GM19193 (cell line): ENCODE measurements around the gene C17orf114.

Experiments used
- POLR2A ChIP-seq: IDR thresholded peaks from 4 replicates; pipeline ENCODE4 v1.6.1; 2011; ENCODE audit not compliant: insufficient read depth, insufficient read length; ENCODE audit errors: extremely low read depth

The C17orf114 gene

GRCh38 chr17:4806777-4807604 lies 4.9 kb upstream of the C17orf114 start, which contains the start of gene PLD2:
Gene PLD2, plus strand, starts transcription at chr17:4807152. Its CDS starts 621 bp downstream, at chr17:4807773.
- TF ChIP-seq POLR2A = peak; percentile 69

GRCh38 chr17:4806456-4806776 lies 4.3 kb upstream of the C17orf114 start:
- TF ChIP-seq POLR2A = no peak

DNA sequence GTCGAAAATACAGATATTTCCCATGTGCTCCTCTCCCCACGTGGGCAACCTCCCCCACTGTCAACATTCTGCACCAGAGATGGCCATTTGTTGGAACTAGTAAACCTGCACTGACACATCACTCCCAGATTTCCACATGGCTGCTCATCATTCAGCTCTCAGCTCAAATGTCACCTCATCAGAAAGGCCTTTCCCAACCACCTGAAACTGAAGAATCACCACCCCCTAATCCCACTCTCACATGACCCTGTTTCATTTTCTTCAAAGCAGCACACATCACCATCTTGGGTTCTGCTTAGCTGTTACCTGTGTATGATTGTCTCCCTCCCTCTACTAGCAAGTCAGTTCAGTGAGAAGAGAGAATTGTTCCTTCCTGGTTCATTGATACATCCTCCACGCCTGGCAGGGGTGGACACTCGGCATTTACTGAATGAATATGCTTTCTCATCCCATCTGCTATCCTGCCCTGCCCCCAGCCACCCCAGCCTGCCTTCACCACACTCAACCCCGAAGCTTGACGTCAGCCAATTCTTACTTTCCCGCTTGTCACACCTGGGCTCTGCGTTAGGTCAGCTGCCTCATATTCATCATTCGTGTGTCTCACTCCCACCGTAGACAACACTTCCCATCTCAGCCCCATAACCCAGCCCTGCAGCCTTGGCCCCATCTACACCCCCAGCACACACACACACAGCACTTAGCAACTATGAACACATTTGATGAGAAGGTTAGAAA lies 1.5 kb downstream of the C17orf114 start:
- TF ChIP-seq POLR2A = no peak

- TF ChIP-seq POLR2A = no peak
These were observed 5.6 kb downstream of the C17orf114 start for GRCh38 chr17:4796552-4796920.

GRCh38 chr17:4795168-4795567 lies 7.0 kb downstream of the C17orf114 start:
- TF ChIP-seq POLR2A = no peak

GRCh38 chr17:4790705-4791088 lies 11.4 kb downstream of the C17orf114 start:
- TF ChIP-seq POLR2A = no peak

- peak; percentile 71 for TF ChIP-seq POLR2A
These were observed 12.0 kb downstream of the C17orf114 start for GRCh38 chr17:4789951-4790704.

DNA sequence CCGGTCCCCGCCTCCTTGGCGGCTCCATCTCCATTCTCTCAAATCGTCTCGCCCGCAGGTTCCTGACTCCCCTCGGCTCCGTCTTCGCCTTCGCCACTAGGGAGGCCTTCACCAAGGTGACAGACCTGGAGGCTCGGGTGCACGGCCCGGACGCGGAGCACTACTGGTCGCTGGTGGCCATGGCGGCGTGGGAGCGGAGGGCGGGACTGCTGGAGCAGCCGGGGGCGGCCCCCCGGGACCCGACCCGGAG lies 12.5 kb downstream of the C17orf114 start:
- TF ChIP-seq POLR2A = no peak

DNA sequence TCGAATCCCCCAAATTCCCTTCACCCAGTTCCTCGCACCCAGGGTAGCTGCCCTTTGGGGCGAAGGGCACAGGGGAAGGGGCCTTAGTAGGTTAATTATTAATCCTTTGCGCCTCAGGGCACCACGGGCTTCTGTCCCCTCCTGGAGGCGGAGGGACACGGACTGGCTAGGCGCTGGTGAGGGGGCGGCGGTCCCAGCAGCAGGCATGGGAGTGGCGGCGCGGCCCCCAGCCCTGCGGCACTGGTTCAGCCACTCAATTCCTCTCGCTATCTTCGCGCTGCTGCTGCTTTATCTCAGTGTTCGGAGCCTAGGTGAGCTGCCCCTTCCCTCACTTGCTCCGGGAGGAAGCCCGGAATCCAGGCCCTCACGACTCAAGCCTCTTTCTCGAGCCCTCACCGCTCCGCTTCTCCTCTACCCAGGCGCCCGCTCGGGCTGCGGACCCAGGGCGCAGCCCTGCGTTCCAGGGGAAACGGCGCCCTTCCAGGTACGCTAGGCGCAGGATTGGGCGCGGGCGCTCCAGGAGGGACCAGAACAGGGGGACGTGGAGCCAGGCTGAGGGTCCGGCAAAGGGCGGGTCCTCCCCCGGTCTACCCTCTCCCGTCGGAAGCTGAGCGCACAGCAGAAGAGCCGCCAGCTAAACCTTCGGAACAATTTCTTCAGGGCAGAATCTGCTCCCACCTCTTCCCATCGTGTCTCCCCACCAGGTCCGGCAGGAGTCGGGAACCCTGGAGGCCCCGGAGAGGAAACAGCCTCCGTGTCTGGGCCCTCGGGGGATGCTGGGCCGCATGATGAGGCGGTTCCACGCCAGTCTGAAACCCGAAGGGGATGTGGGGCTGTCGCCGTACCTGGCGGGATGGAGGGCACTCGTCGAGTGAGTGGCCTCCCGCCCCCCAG lies 13.1 kb downstream of the C17orf114 start, which contains the start of gene GLTPD2:
TSS of gene GLTPD2 (plus strand) at position 158 of the 894 bp plus-strand sequence. CDS start at position 206, 48 bp downstream.
- no peak for TF ChIP-seq POLR2A

DNA sequence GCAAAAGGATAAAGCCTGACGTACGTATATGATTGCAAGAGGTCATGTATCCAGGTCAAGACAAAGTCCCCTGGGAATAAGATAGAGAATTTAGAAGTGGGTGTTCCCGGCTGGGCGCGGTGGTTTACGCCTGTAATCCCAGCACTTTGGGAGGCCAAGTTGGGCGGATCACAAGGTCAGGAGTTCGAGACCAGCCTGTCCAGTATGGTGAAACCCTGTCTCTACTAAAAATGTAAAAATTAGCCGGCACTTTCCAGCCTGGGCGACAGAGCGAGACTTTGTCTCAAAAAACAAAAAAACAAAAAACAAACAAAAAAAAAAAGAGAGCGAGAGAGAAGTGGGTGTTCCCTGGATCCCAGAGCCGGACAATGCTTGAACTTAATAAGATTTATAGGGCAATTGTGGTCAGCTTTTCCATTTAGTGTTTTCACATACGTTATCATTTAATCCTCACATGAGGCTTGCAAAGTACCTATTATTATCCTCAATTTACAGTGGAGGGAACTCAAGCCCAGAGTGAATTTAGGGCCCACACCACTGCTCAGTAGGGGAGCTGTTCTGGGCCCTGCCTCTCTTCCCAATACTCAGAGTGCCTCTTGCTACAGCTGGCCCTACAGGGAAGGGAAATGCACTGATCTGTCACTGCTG lies 13.8 kb downstream of the C17orf114 start:
- TF ChIP-seq POLR2A = no peak

DNA sequence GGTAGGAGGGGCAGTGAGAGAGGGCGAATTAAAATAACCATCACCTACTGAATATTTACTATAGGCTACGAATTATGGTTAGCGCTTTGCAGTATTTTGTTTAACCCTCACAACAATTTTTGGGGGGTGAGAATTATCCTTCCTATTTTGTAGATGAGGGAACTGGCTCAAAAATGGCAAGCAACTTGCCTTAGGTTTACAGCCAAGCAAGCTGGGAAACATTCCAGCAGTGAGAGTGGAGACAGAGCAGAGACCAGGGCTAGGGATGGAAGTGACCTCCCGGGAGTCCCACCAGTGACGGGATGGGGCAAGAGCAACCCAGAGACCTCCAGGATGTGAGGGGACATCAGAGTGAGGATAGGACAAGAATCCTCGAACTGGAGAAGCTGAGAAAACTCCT lies 15.6 kb downstream of the C17orf114 start:
- TF ChIP-seq POLR2A = no peak

GRCh38 chr17:4786106-4786511 lies 16.0 kb downstream of the C17orf114 start, which contains the start of gene VMO1:
Gene VMO1, minus strand, starts transcription at chr17:4786364. Its CDS starts 12 bp downstream, at chr17:4786352.
- no peak for TF ChIP-seq POLR2A

DNA sequence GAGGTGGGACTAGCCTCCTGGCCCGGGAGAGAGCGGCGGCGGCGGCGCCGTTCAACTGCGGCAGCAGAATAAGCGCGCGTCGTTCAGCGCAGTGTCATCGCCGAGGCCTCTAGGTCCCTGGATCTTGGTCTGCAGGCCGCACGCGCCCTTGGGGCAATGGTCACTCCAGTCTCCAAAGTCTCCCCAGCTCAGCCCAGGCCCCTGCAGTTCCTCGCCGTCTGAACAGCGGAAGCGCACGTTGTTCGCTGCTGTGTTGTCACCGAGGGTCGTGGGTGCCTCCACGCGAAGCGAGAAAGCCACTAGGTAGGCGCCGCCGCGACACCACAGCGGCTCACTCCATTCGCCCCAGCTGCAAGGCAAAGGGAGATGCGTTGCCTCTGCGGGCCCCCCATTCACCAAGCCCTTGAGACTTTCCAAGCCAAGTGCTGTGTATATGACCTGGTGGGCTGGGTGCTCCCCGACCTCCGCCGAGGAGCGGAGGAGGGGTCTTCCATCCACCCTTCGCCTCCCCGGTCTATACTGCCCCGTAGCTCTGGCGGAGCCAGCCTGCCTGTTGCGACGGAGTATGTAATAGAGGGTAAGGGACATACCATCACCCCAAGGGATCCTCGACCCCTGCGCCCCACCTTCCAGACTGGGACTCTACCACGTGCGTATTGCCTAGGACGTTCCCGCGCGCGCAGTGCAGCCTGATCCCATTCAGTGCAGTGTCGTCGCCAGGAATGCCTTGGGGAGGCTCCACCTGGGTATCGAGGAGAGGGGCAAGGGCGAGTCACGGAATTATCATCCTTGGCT lies 16.6 kb downstream of the C17orf114 start:
- no peak for TF ChIP-seq POLR2A

- TF ChIP-seq POLR2A = no peak
These were observed 19.5 kb downstream of the C17orf114 start for GRCh38 chr17:4782652-4783051.
